ENCODE measurements around the gene PTPRG. TPM values are rescaled to one million over a fixed set of nuclear protein-coding genes. Genes with fewer than 3 reads are reported as not detected.

PTPRG gene
- total RNA-seq, 4 donors from 2014 or later: 11.0 to 18.5 (median 14.9) TPM

GRCh38 chr3:61632568-61633175, 71.3 kb downstream of the PTPRG start:
- no peaks in the 10 kb centered on the region for H3K36me3 ChIP-seq
- no peak overlapping the region for H3K4me3 ChIP-seq
- no peaks in the 10 kb centered on the region for H3K27me3 ChIP-seq
- H3K9me3 ChIP-seq: no peaks in the 10 kb centered on the region
- WGBS: 94% methylated on average over 2 of the region's 2 CpGs
- H3K27ac ChIP-seq: no peak overlapping the region
- DNase-seq (ENCODE audit: low spot score in 2 of 2): no peak
- H3K4me1 ChIP-seq: no peaks in the 10 kb centered on the region
- TF ChIP-seq EP300 (IDR thresholded peaks at IDR 0.05): no peak

DNA sequence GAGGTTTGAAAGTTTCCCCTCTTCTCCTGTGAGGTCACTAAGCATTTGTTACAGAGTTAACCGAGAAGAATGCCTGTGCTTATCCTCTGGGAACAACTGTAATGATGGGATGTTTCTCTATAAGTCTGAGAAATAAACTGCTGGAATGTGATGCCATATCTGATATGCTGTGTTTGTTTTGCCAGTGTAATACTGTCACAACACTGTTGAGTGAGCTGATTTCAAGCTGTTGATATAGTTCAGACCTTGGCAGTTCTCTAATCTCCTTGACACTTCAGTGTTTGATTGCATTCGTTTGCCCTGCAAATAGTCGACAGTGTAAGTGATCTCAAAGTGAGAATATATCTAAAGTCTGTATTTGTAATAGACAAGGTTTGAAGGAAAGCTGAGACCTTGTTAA, 73.3 kb downstream of the PTPRG start:
- Histone ChIP-seq H3K4me3 (no peak overlapping the region), H3K4me1 (peaks cover 6% of the 10 kb centered on the region), H3K36me3 (no peaks in the 10 kb centered on the region), H3K9me3 (no peaks in the 10 kb centered on the region), H3K27ac (no peak overlapping the region), H3K27me3 (no peaks in the 10 kb centered on the region)
- no peak for DNase-seq (ENCODE audit: low spot score in 2 of 2)
- WGBS: 70% methylated on average over 3 of the region's 3 CpGs
- TF ChIP-seq, protein P1, sequence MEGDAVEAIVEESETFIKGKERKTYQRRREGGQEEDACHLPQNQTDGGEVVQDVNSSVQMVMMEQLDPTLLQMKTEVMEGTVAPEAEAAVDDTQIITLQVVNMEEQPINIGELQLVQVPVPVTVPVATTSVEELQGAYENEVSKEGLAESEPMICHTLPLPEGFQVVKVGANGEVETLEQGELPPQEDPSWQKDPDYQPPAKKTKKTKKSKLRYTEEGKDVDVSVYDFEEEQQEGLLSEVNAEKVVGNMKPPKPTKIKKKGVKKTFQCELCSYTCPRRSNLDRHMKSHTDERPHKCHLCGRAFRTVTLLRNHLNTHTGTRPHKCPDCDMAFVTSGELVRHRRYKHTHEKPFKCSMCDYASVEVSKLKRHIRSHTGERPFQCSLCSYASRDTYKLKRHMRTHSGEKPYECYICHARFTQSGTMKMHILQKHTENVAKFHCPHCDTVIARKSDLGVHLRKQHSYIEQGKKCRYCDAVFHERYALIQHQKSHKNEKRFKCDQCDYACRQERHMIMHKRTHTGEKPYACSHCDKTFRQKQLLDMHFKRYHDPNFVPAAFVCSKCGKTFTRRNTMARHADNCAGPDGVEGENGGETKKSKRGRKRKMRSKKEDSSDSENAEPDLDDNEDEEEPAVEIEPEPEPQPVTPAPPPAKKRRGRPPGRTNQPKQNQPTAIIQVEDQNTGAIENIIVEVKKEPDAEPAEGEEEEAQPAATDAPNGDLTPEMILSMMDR (IDR thresholded peaks at IDR 0.05): no peak
- TF ChIP-seq POLR2AphosphoS5 (IDR thresholded peaks at IDR 0.05) (no peak), EP300 (IDR thresholded peaks at IDR 0.05) (no peak), POLR2A (IDR thresholded peaks at IDR 0.05) (no peak)

- DNase-seq (ENCODE audit: low spot score in 2 of 2): no peak
- no peaks in the 10 kb centered on the region for H3K9me3 ChIP-seq
- TF ChIP-seq EP300 (IDR thresholded peaks at IDR 0.05) (no peak), POLR2AphosphoS5 (IDR thresholded peaks at IDR 0.05) (no peak), POLR2A (IDR thresholded peaks at IDR 0.05) (no peak)
- TF ChIP-seq, protein P1 (IDR thresholded peaks at IDR 0.05): no peak
- peak overlapping the region; percentile 70 for H3K27ac ChIP-seq
- WGBS: 57% methylated on average over 16 of the region's 16 CpGs
- H3K4me3 ChIP-seq: no peak overlapping the region
- no peaks in the 10 kb centered on the region for H3K27me3 ChIP-seq
- H3K4me1 ChIP-seq: peaks cover 6% of the 10 kb centered on the region
- no peaks in the 10 kb centered on the region for H3K36me3 ChIP-seq
Measured at GRCh38 chr3:61637088-61638051, 76.0 kb downstream of the PTPRG start.

DNA sequence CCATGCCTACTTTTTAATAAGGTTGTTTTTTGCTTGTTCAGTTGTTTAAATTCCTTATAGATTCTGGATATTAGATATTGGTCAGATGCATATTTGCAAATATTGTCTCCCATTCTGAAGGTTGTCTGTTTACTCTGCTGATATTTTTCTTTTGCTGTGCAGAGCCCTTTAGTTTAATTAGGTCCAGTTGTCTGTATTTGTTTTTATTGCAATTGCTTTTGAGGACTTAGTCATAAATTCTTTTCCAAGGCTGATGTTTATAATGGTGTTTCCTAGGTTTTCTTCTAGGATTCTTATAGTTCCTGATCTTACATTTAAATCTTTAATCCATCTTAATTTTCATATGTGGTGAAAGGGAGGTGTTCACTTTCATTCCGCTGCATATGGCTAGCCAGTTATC, 77.4 kb downstream of the PTPRG start:
- Histone ChIP-seq H3K4me1 (peaks cover 6% of the 10 kb centered on the region), H3K4me3 (no peak overlapping the region), H3K27ac (no peak overlapping the region), H3K9me3 (no peaks in the 10 kb centered on the region), H3K27me3 (no peaks in the 10 kb centered on the region), H3K36me3 (no peaks in the 10 kb centered on the region)
- 82% methylated on average over 1 of the region's 1 CpG for WGBS
- DNase-seq (ENCODE audit: low spot score in 2 of 2): no peak
- TF ChIP-seq POLR2AphosphoS5 (IDR thresholded peaks at IDR 0.05) (no peak), EP300 (IDR thresholded peaks at IDR 0.05) (no peak), POLR2A (IDR thresholded peaks at IDR 0.05) (no peak)
- TF ChIP-seq, protein P1 (IDR thresholded peaks at IDR 0.05): no peak

DNA sequence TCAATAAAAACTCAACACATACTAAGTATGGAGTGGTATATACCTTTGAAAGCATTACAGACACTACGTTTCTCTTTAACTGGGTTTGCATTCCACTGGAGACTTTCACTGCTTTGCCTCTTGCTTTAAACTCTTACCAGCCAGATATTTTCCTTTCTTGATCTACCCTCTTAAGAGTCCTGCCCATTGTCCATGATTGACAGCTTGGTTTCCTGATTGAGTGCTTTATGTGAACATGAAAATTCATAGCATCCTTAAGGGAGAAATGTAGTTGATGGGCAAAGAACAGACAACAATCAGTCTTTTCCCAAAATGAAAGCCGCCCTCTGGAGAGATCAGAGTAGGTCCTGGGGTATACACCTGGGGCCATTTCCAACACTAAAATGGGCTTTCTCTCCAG, 78.6 kb downstream of the PTPRG start:
- Histone ChIP-seq H3K27me3 (no peaks in the 10 kb centered on the region), H3K36me3 (no peaks in the 10 kb centered on the region), H3K9me3 (no peaks in the 10 kb centered on the region), H3K27ac (no peak overlapping the region), H3K4me3 (no peak overlapping the region), H3K4me1 (peaks cover 6% of the 10 kb centered on the region)
- no peak for DNase-seq (ENCODE audit: low spot score in 2 of 2)
- TF ChIP-seq POLR2A (IDR thresholded peaks at IDR 0.05): no peak
- TF ChIP-seq EP300 (IDR thresholded peaks at IDR 0.05): no peak
- TF ChIP-seq POLR2AphosphoS5 (IDR thresholded peaks at IDR 0.05): no peak
- TF ChIP-seq, protein P1 (IDR thresholded peaks at IDR 0.05): no peak
- WGBS: 88% methylated on average over 2 of the region's 2 CpGs

Measured in suprapubic skin (tissue), 4 donors.